A549 (cell line): ENCODE measurements around the gene NENF. TPM values are rescaled to one million over a fixed set of nuclear protein-coding genes. Genes with fewer than 3 reads are reported as not detected.

Source experiments
- ATAC-seq, 2 experiments: fragments of 200-7000 bp in 1 of 2; fragments of >200 bp in 1 of 2; cut with Nextera tagmentation in 1 of 2; cut with Tn5 transposase in 1 of 2; 3 replicates each; pipeline versions ENCODE4 v1.8.0 to v1.9.1; 2018 to 2020; ENCODE audit warnings: mild to moderate bottlenecking in 1 of 2, moderate library complexity in 1 of 2
- CTCF ChIA-PET: fragments of 300-600 bp; sonication (Branson Sonifier 250); formaldehyde crosslinking; extraction: SDS; loops from one replicate; lab custom pipeline; 2021; ENCODE audit warnings: antibody characterized with exemption, inconsistent platforms; lab: Yijun Ruan, JAX
- POLR2A ChIA-PET: fragments of 350-600 bp; formaldehyde crosslinking; extraction: SDS; loops from one replicate; lab custom pipeline; 2021; ENCODE audit warnings: antibody characterized with exemption, inconsistent platforms; lab: Yijun Ruan, JAX
- DNase-seq, 2 experiments: peaks; one replicate each; pipeline versions ENCODE4 v3.0.0 to v3.0.0-alpha.2; 2011 to 2016; ENCODE audit warnings: low read depth in 1 of 2, low spot score in 1 of 2
- FAIRE-seq: peaks from 2 replicates; lab custom pipeline; 2011; peaks lifted over from hg19 to GRCh38; lab: Jason Lieb, UNC
- H3K27ac ChIP-seq, 2 experiments: fragments of >200 bp; sonication (Bioruptor Twin); formaldehyde crosslinking; 3 replicates each; pipeline ENCODE4 v1.5.1; 2016 to 2017
- H3K4me1 ChIP-seq: fragments of >200 bp; sonication (Bioruptor Twin); formaldehyde crosslinking; 3 replicates; pipeline ENCODE4 v1.6.1; 2016
- H3K4me2 ChIP-seq: fragments of >200 bp; sonication (Bioruptor Twin); formaldehyde crosslinking; 3 replicates; pipeline ENCODE4 v1.6.1; 2016
- H3K4me3 ChIP-seq: fragments of >200 bp; sonication (Bioruptor Twin); formaldehyde crosslinking; 3 replicates; pipeline ENCODE4 v1.5.1; 2016
- H3K9me3 ChIP-seq: fragments of >200 bp; sonication (Bioruptor Twin); formaldehyde crosslinking; 3 replicates; pipeline ENCODE4 v1.6.1; 2016
- ATOH8 ChIP-seq: fragments of 250-450 bp; sonication (Bioruptor Pico); IDR thresholded peaks from 2 replicates; pipeline ENCODE4 v1.5.0; 2020; ENCODE audit warnings: low read depth, mild to moderate bottlenecking, moderate library complexity
- BCL3 ChIP-seq: fragments of >200 bp; sonication (Bioruptor Twin); formaldehyde crosslinking; IDR thresholded peaks from 3 replicates; pipeline ENCODE4 v1.6.1; 2016
- CBX8 ChIP-seq: fragments of 200-600 bp; sonication (generic); IDR thresholded peaks from 2 replicates; pipeline ENCODE4 v1.6.1; 2016
- CHD2 ChIP-seq: fragments of 150-350 bp; IDR thresholded peaks from 2 replicates; pipeline ENCODE4 v1.6.1; 2014; ENCODE audit warnings: low read length; ENCODE audit not compliant: partially characterized antibody
- CHD4 ChIP-seq: fragments of 200-600 bp; sonication (generic); IDR thresholded peaks from 2 replicates; pipeline ENCODE4 v1.6.1; 2016; ENCODE audit warnings: antibody characterized with exemption, mild to moderate bottlenecking, borderline replicate concordance
- E2F6 ChIP-seq: IDR thresholded peaks from 2 replicates; pipeline ENCODE4 v1.6.1; 2012; ENCODE audit warnings: low read depth, borderline replicate concordance
- EHF ChIP-seq: fragments of 250-450 bp; sonication (Bioruptor Pico); IDR thresholded peaks from 2 replicates; pipeline ENCODE4 v1.5.0; 2020; ENCODE audit warnings: mild to moderate bottlenecking
- EHMT2 ChIP-seq: fragments of 200-600 bp; sonication (generic); IDR thresholded peaks from 2 replicates; pipeline ENCODE4 v1.6.1; 2016; ENCODE audit warnings: antibody characterized with exemption, low read depth, mild to moderate bottlenecking, moderate library complexity
- ELK1 ChIP-seq: fragments of 150-350 bp; IDR thresholded peaks from 2 replicates; pipeline ENCODE4 v1.6.1; 2014; ENCODE audit warnings: low read depth, mild to moderate bottlenecking, low read length
- FOSB ChIP-seq: fragments of 250-450 bp; sonication (Bioruptor Pico); IDR thresholded peaks from 2 replicates; pipeline ENCODE4 v1.5.0; 2020; ENCODE audit warnings: mild to moderate bottlenecking, moderate library complexity
- HDAC2 ChIP-seq: fragments of 200-600 bp; sonication (generic); IDR thresholded peaks from 2 replicates; pipeline ENCODE4 v1.6.1; 2016
- HMGXB4 ChIP-seq: fragments of 250-450 bp; sonication (Bioruptor Pico); IDR thresholded peaks from 2 replicates; pipeline ENCODE4 v1.5.0; 2021; ENCODE audit warnings: mild to moderate bottlenecking, moderate library complexity, borderline replicate concordance
- JUNB ChIP-seq: fragments of >200 bp; sonication (Bioruptor Twin); formaldehyde crosslinking; IDR thresholded peaks from 2 replicates; pipeline ENCODE4 v1.6.1; 2016
- MYC ChIP-seq: IDR thresholded peaks from 2 replicates; pipeline ENCODE4 v1.6.1; 2012; ENCODE audit warnings: mild to moderate bottlenecking, inconsistent platforms, low read length, improper control_type of control experiment, borderline replicate concordance
- NFE2L2 ChIP-seq: fragments of 150-350 bp; conservative IDR thresholded peaks from 2 replicates; pipeline ENCODE4 v1.6.1; 2014; ENCODE audit warnings: low read length
- NR3C1 ChIP-seq: fragments of >200 bp; sonication (Bioruptor Twin); formaldehyde crosslinking; IDR thresholded peaks from 3 replicates; pipeline ENCODE4 v1.6.1; 2017
- PHF8 ChIP-seq: fragments of 200-600 bp; sonication (generic); IDR thresholded peaks from 2 replicates; pipeline ENCODE4 v1.6.1; 2016; ENCODE audit warnings: low read depth, mild to moderate bottlenecking, antibody characterized with exemption, moderate library complexity, borderline replicate concordance
- RCOR1 ChIP-seq: fragments of 150-350 bp; IDR thresholded peaks from 2 replicates; pipeline ENCODE4 v1.6.1; 2014; ENCODE audit warnings: antibody characterized with exemption, low read length, low read depth
- SMC3 ChIP-seq: fragments of >200 bp; sonication (Bioruptor Twin); formaldehyde crosslinking; IDR thresholded peaks from 3 replicates; pipeline ENCODE4 v1.6.1; 2018; ENCODE audit warnings: inconsistent platforms
- TFCP2L1 ChIP-seq: fragments of 250-450 bp; sonication (Bioruptor Pico); IDR thresholded peaks from 2 replicates; pipeline ENCODE4 v1.5.0; 2021; ENCODE audit warnings: mild to moderate bottlenecking
- ZC3H11A ChIP-seq: fragments of 450-650 bp; IDR thresholded peaks from 2 replicates; pipeline ENCODE4 v1.6.1; 2014; ENCODE audit warnings: antibody characterized with exemption, mild to moderate bottlenecking
- ZNF302 ChIP-seq: fragments of 250-450 bp; sonication (Bioruptor Pico); IDR thresholded peaks from 2 replicates; pipeline ENCODE4 v1.9.0; 2021; ENCODE audit warnings: inconsistent platforms, mild to moderate bottlenecking, moderate library complexity
- WGBS: methylation state at CpG from one replicate; pipeline ENCODE4 v1.1.6; 2017; ENCODE audit errors: missing lambda C conversion rate; 5-methylcytosine and 5-hydroxymethylcytosine counted together
- polyA plus RNA-seq, 4 experiments: library from polyadenylated mRNA; depleted of rRNA in 3 of 4; stranded (reverse); fragments of >200 nt; fragmentation: RNase III in 1 of 4; extraction: RNeasy Plus Mini Kit Qiagen cat#74134 plus additional on column Dnase treatment in 1 of 4; gene quantifications; 2 replicates in 3 of 4; 3 replicates in 1 of 4; pipeline ENCODE4 v1.2.3, GENCODE V29; 2011 to 2017

The NENF gene
- polyA plus RNA-seq, 2 of the 4 experiments (the other 2 are of a cell fraction) = 55.3 to 83.9 TPM

GRCh38 chr1:212415107-212415841 is 17.4 kb upstream of the NENF start:
- Histone ChIP-seq H3K4me1 (peaks cover 14% of the 10 kb centered on the region), H3K4me3 (peak overlapping the region; percentile 80), H3K9me3 (no peaks in the 10 kb centered on the region), H3K27ac (peak overlapping the region; percentile 75 to 89), H3K4me2 (peak overlapping the region; percentile 79)
- POLR2A ChIA-PET = interaction anchor here (1.0 kb wide), 1 partner anchor 17 kb away, joined by 3 read pairs; the partner anchor contains the start of gene NENF
- FAIRE-seq = no peak
- DNase-seq = no peak
- CTCF ChIA-PET = interaction anchor here (0.8 to 2.1 kb wide), 2 partner anchors 35 to 41 kb away, joined by 3 to 4 read pairs; no protein-coding TSS in a partner anchor
- ATAC-seq = no peak
- TF ChIP-seq E2F6 (no peak), ATOH8 (CRISPR knock-in tag) (no peak), BCL3 (no peak)
- 69% methylated on average over 13 of the region's 13 CpGs for WGBS

- POLR2A ChIA-PET = no interaction called here
- CTCF ChIA-PET = no interaction called here
- no peak for ATAC-seq
- H3K9me3 ChIP-seq = no peaks in the 10 kb centered on the region
- no peak for FAIRE-seq
- WGBS = 61% methylated on average over 2 of the region's 2 CpGs
- no peaks in the 10 kb centered on the region for H3K4me1 ChIP-seq
- H3K4me2 ChIP-seq = no peak overlapping the region
- H3K27ac ChIP-seq = no peak overlapping the region
- no peak for DNase-seq
- TF ChIP-seq CHD4 = no peak
- no peak for TF ChIP-seq FOSB (CRISPR knock-in tag)
- TF ChIP-seq CBX8 = no peak
- TF ChIP-seq EHMT2 = no peak
- TF ChIP-seq HDAC2 = no peak
- TF ChIP-seq ATOH8 (CRISPR knock-in tag) = no peak
- no peak for TF ChIP-seq NFE2L2
- TF ChIP-seq ZC3H11A = no peak
- TF ChIP-seq RCOR1 = no peak
- TF ChIP-seq EHF = no peak
- TF ChIP-seq ZNF302 (CRISPR knock-in tag) = no peak
- TF ChIP-seq TFCP2L1 (CRISPR knock-in tag) = no peak
- TF ChIP-seq JUNB = no peak
- TF ChIP-seq MYC = no peak
- H3K4me3 ChIP-seq = no peak overlapping the region
Measured at GRCh38 chr1:212421165-212421564, 11.6 kb upstream of the NENF start.

GRCh38 chr1:212423879-212424278 is 8.8 kb upstream of the NENF start:
- no peak overlapping the region for H3K4me3 ChIP-seq
- ATAC-seq = no peak
- ChIA-PET CTCF (interaction anchor here (1.2 to 3.7 kb wide), 2 partner anchors 32 to 388 kb away, joined by 3 to 19 read pairs; no protein-coding TSS in a partner anchor), POLR2A (no interaction called here)
- FAIRE-seq = no peak
- no peak overlapping the region for H3K4me2 ChIP-seq
- 22% methylated on average over 3 of the region's 3 CpGs for WGBS
- no peak for DNase-seq
- H3K27ac ChIP-seq = no peak overlapping the region
- H3K4me1 ChIP-seq = no peaks in the 10 kb centered on the region
- H3K9me3 ChIP-seq = no peaks in the 10 kb centered on the region
- TF ChIP-seq HDAC2 (no peak), HMGXB4 (CRISPR knock-in tag) (no peak), PHF8 (no peak), CHD2 (no peak), ELK1 (no peak), NR3C1 (no peak), SMC3 (no peak)
